Mesodermal cell (in vitro differentiated cells): ENCODE measurements around the gene HGF.

Experiments used
- H3K27ac ChIP-seq: 2 replicates; pipeline ENCODE4 v1.7.0; 2013; ENCODE audit warnings: mild to moderate bottlenecking, low read depth, low read length, moderate library complexity; ENCODE audit not compliant: severe bottlenecking
- H3K36me3 ChIP-seq: 2 replicates; pipeline ENCODE4 v1.7.1; 2013; ENCODE audit warnings: mild to moderate bottlenecking, low read length, moderate library complexity; ENCODE audit not compliant: control insufficient read depth, insufficient read depth
- H3K4me1 ChIP-seq: one replicate; pipeline ENCODE4 v1.7.1; 2013; ENCODE audit warnings: mild to moderate bottlenecking, low read length; ENCODE audit not compliant: insufficient read depth, control insufficient read depth, poor library complexity, severe bottlenecking
- H3K4me3 ChIP-seq: 2 replicates; pipeline ENCODE4 v1.7.0; 2013; ENCODE audit warnings: low read length, control low read depth, mild to moderate bottlenecking; ENCODE audit not compliant: insufficient read depth, poor library complexity, severe bottlenecking; ENCODE audit errors: extremely low read depth
- H3K9me3 ChIP-seq: 2 replicates; pipeline ENCODE4 v1.7.1; 2013; ENCODE audit warnings: mild to moderate bottlenecking, low read length, moderate library complexity; ENCODE audit not compliant: control insufficient read depth
- WGBS, 2 experiments: methylation state at CpG; one replicate each; pipeline ENCODE4 v1.1.5; 2013; ENCODE audit warnings: missing lambda C conversion rate in 2 of 2; ENCODE audit not compliant: insufficient coverage in 2 of 2; 5-methylcytosine and 5-hydroxymethylcytosine counted together

The HGF gene

GRCh38 chr7:81693080-81693479, 76.8 kb downstream of the HGF start:
- no peak overlapping the region for H3K27ac ChIP-seq
- 85 to 97% methylated on average over 2 of the region's 2 CpGs for WGBS, 2 experiments
- H3K4me3 ChIP-seq, result no peak overlapping the region
- no peaks in the 10 kb centered on the region for H3K4me1 ChIP-seq
- no peaks in the 10 kb centered on the region for H3K36me3 ChIP-seq
- no peaks in the 10 kb centered on the region for H3K9me3 ChIP-seq

- WGBS, 2 experiments, result 82 to 93% methylated on average over 2 of the region's 3 CpGs
- no peaks in the 10 kb centered on the region for H3K4me1 ChIP-seq
Measured at GRCh38 chr7:81692146-81692905, 77.5 kb downstream of the HGF start.

GRCh38 chr7:81691199-81691821, 78.5 kb downstream of the HGF start:
- WGBS, 2 experiments, result no CpG with 5 or more reads among the region's 4 CpGs
- no peak overlapping the region for H3K27ac ChIP-seq
- no peaks in the 10 kb centered on the region for H3K36me3 ChIP-seq

More at GRCh38 chr7:81692146-81692905, 77.5 kb downstream of the HGF start:
- Histone ChIP-seq H3K36me3 (no peaks in the 10 kb centered on the region), H3K27ac (no peak overlapping the region), H3K4me3 (no peak overlapping the region), H3K9me3 (no peaks in the 10 kb centered on the region)

DNA sequence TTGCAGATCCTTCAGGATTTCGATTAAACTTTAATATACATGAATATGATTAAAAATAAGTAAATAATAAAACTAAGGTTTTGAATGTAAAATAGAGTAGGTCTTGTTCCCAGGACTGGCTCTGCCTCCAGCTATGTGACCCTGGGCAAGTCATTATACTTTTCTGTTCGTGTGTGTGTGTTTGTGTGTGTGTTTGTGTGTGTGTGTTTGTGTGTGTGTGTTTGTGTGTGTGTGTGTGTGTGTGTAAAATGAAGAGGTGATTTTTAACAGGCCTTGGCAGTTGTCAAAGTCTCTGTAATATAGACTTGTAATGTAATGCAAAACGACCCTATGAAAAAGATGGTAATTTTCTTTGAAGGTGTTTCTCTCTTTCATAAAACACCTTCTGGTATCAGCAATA, 79.2 kb downstream of the HGF start:
- H3K27ac ChIP-seq, result no peak overlapping the region
- 86 to 100% methylated on average over 1 to 2 of the region's 3 CpGs for WGBS, 2 experiments
- H3K9me3 ChIP-seq, result no peaks in the 10 kb centered on the region
- H3K4me1 ChIP-seq, result no peaks in the 10 kb centered on the region
- H3K4me3 ChIP-seq, result no peak overlapping the region
- no peaks in the 10 kb centered on the region for H3K36me3 ChIP-seq

More at GRCh38 chr7:81691199-81691821, 78.5 kb downstream of the HGF start:
- Histone ChIP-seq H3K9me3 (no peaks in the 10 kb centered on the region), H3K4me3 (no peak overlapping the region), H3K4me1 (no peaks in the 10 kb centered on the region)

- no peaks in the 10 kb centered on the region for H3K9me3 ChIP-seq
- H3K27ac ChIP-seq, result no peak overlapping the region
- peaks cover under 1% of the 10 kb centered on the region for H3K4me1 ChIP-seq
- H3K4me3 ChIP-seq, result no peak overlapping the region
- 47 to 57% methylated on average over 2 of the region's 5 CpGs for WGBS, 2 experiments
- no peaks in the 10 kb centered on the region for H3K36me3 ChIP-seq
Measured at GRCh38 chr7:81690251-81690650, 79.6 kb downstream of the HGF start.

- no peaks in the 10 kb centered on the region for H3K9me3 ChIP-seq
- no peaks in the 10 kb centered on the region for H3K36me3 ChIP-seq
- H3K4me1 ChIP-seq, result peaks cover 13% of the 10 kb centered on the region
- WGBS, 2 experiments, result 91 to 100% methylated on average over 3 to 4 of the region's 4 CpGs
- no peak overlapping the region for H3K27ac ChIP-seq
- no peak overlapping the region for H3K4me3 ChIP-seq
Measured at GRCh38 chr7:81688622-81689411, 81.0 kb downstream of the HGF start.

- no peaks in the 10 kb centered on the region for H3K9me3 ChIP-seq
- no peak overlapping the region for H3K4me3 ChIP-seq
- H3K27ac ChIP-seq, result no peak overlapping the region
- no peaks in the 10 kb centered on the region for H3K36me3 ChIP-seq
- peaks cover 13% of the 10 kb centered on the region for H3K4me1 ChIP-seq
Measured at GRCh38 chr7:81687062-81687461, 82.8 kb downstream of the HGF start.

- Histone ChIP-seq H3K4me1 (peaks cover 13% of the 10 kb centered on the region), H3K9me3 (no peaks in the 10 kb centered on the region), H3K4me3 (no peak overlapping the region), H3K27ac (peak overlapping the region; percentile 83), H3K36me3 (no peaks in the 10 kb centered on the region)
- WGBS, 2 experiments, result no CpG with 5 or more reads among the region's 3 CpGs
Measured at GRCh38 chr7:81685270-81685868, 84.5 kb downstream of the HGF start.

DNA sequence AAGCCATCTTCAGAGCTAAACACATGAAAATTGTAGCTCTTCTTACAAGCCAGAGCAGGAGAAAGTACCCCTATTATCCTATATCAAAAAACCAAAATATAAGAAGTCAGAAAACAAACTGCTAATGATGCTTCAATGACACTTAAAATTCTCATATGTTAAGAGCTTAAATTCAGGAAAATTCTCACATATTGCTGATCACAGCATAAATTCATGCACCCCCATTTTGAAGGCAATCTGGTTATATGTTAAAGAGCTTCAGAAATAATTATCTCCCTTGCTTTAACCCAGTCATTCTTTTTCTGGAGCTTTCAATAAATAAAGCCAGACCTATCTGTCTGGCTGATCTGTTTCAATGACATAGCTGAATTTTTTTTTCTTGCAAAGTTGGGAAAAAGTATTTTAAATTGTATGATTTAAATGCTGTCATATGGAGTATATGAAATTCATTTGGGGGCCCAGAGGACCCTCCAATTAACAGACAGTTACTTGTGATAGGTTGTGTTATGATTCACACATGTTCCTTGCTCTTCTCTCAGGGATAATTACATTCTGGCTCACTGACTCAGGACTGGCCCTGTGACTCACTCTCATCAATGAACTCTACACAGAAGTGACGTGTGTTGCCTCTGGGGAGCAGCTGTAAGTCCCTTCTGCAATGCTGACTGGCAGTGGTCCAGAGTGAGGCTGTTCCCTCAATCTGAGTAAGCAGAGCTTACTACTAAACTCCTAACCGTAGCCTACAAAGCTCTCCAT, 85.2 kb downstream of the HGF start:
- Histone ChIP-seq H3K27ac (peak overlapping the region; percentile 83), H3K4me3 (no peak overlapping the region), H3K9me3 (no peaks in the 10 kb centered on the region)

DNA sequence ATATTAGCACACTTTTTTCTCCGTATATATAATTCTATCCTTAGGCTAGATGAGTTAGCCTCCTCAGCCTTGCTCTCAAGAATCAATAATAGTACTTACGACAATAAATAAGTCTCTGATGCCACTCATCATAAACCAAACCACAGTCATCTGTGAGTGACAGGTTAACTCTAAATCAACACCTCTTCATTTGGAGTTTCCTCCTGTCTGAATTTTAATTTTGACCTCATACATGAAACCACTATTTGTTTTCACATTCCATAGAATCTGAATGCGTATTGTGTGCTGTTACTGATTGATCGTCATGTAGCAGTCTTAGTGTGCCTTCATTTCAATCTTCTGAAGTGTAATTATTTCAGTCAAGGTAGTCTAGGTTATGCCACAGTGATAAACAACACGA, 85.8 kb downstream of the HGF start:
- H3K9me3 ChIP-seq, result no peaks in the 10 kb centered on the region
- H3K4me3 ChIP-seq, result no peak overlapping the region
- H3K36me3 ChIP-seq, result no peaks in the 10 kb centered on the region
- 100% methylated on average over 2 of the region's 5 CpGs; no CpG with 5 or more reads in 1 of the 2 experiments for WGBS, 2 experiments
- H3K4me1 ChIP-seq, result peaks cover 13% of the 10 kb centered on the region
- H3K27ac ChIP-seq, result peak overlapping the region; percentile 83

More for the DNA sequence above, 85.2 kb downstream of the HGF start:
- Histone ChIP-seq H3K4me1 (peaks cover 13% of the 10 kb centered on the region), H3K36me3 (no peaks in the 10 kb centered on the region)
- WGBS, 2 experiments, result 63 to 71% methylated on average over 1 of the region's 2 CpGs
